HTR-8/SVneo (cell line): ENCODE measurements around the gene HCN2.
A peak's percentile ranks its signal among the peaks of the same experiment; 100 is the strongest.
"Not testable (repeated sequence)": the region's sequence is repeated elsewhere in the genome, so short reads cannot be mapped to it uniquely, and the experiment has no call there.

ENCODE experiments used
- DNase-seq: peaks from one replicate; pipeline ENCODE4 v3.0.0; 2011; ENCODE audit warnings: low spot score, mixed read lengths; ENCODE audit not compliant: insufficient read length
- FAIRE-seq: peaks from 2 replicates; lab custom pipeline; 2011; peaks lifted over from hg19 to GRCh38; lab: Jason Lieb, UNC

The HCN2 gene

DNA sequence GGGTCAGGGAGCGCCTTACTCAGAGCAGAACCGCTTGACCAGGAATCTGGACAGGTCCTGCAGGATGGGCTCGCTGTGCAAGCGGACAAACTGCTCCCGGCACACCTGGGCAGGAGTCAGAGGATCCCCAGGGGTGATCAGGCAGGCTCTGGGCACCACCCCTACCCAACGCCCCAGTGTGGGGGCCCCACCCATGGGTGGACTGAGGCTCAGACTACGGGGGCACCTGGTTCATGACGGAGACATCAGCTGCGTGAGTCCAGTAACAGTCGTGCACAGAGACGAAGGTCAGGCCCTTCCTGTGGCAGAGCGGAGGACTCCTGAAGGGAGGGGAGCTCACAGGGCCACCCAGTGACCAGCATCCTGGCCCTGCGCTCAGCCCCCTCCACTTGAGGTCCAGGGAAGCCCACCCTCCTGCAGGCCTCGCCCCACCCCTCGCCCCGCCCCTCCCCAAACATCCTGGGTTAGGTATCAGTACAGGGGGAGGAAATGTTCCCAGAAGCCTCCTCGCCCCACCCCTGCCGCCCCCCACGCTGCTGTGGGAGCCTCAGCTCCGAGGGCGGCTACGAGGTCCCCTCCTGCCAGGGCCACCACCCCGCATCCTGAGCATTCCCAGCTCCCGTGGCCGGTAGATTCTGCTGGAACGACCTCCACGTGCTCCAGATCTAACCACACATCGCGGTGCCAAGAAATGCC is 28.0 kb downstream of the HCN2 start:
- DNase-seq, result no peak
- FAIRE-seq, result no peak

DNA sequence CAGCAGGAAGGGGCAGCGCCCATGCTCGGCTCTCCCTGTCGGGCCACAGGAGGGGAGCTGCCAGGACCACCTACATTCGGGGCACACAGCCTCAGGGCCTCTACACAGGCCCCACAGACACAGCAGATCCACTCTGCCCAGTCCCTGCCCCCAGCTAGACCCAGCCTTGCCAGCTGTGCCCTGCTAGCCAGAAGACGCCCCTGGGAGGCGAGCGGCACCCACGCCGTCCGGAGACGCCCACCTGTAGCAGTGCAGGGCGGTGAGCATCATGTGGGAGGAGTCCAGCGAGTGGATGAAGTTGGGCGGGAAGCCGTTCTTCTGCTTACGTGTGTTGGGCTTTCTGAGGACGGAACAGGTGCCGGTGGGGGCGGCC is 28.6 kb downstream of the HCN2 start:
- FAIRE-seq (no peak), DNase-seq (no peak)

DNA sequence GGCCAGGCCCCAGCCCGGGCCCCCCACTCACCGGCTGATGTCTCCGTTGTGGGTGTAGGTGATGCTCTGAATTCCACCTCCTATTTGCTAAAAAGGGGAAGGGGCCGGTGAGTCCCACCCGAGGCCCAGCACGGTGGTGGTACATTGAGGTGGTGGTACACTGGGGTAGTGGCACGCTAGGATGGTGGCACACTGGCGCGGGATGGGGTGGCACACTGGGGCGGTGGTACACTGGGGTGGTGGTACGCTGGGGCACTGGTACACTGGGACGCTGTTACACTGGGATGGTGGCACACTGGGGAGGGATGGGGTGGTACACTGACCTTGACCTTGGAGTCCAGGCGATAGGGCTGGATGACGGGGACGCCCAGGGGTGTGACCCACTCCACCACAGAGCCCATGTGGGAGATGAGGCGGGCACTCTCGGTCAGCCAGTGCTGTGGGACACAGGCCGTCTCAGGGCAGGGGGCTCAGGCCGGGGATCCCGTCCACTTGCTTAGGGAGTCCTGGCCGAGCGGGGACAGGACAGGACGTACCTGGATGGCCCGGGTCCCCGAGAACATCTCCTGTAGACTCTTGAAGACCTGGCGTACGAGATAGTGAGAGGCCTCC is 29.1 kb downstream of the HCN2 start:
- FAIRE-seq (no peak), DNase-seq (no peak)

DNA sequence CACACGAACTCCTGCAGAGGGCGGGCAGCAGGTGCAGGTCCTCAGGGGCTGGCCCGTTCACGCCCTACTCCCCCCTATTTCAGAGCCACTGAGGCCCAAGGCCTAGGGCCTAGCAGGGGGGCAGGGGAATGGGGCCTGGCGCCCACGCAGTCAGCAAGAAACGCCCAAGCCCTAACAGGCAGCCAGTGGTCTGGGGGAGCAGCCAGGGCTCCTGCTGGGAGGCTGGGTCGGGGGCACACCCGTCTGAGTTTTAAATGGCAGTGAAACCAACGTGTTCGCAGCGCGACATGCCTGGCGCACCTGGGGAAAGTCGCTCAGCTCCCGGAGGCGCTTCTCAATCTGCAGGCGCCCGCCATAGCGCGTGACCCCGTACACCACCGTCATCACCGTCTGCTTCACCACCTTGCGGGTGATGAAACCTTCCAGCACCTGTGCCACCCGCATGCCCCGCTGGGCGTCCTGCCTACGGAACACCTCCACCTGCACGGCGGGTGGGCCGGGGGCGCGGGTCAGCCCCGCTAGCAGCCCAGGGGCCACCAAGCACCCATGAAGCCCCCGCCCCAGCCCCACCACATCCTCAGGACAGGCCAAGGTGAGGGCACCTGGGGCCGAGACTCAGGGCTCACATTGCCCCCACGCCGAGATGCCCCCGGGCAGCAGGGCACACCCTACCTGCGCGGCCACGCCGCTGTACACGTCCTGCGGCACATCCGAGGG is 29.8 kb downstream of the HCN2 start:
- DNase-seq (no peak), FAIRE-seq (no peak)

DNA sequence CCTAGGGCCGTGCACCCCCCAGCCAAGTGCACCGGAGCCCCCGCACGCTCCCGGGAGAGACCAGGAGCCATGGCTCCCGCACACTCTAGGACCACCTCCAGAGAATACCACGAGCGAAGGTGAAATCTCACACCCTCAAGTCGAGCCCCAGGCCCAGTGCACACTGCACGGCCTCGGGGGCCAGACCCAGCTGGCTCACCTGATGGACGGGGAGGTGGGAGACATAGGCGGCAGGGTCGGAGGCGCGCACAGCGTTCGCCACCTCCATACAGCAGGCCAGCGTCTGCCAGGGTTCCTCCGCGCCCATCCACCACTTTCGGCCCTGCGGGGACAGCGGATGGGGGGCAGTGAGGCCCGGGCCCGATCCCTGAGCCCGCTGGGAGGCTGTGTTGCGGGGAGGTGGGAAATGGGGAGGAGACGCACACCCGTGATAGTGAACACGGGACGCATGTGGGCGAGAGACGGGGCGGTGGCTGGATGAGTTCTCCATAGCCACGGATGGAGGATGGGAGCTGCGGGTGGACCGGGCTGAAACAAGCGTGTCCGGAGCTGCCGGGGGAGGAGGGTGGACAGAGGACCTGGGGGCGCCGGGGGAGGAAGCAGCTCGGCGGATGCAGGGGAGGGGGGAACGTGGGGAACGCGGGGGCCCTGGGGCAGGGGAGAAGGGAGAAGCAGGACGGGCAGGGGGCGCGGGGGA is 30.6 kb downstream of the HCN2 start:
- FAIRE-seq, result no peak
- DNase-seq, result no peak

DNA sequence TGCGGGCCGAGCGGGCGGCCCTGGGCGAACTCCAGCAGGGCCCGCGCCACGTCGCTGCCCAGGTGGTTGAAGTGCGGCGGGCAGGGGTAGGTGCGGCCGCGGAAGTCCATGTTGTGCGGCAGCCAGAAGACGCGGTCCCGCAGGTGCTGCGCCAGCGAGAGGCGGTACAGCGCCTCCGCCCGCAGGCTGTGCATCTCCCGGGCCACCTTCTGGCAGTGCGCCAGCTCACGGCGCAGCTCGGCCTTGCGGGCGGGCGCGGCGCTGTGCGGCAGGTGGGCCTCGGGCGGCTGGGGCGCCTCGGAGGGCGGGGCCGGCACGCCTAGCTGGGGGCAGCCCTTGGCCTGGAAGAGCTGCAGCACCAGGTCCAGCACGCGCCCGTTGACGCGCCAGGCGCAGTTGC is 31.5 kb downstream of the HCN2 start:
- FAIRE-seq, DNase-seq: not testable (repeated sequence)

DNA sequence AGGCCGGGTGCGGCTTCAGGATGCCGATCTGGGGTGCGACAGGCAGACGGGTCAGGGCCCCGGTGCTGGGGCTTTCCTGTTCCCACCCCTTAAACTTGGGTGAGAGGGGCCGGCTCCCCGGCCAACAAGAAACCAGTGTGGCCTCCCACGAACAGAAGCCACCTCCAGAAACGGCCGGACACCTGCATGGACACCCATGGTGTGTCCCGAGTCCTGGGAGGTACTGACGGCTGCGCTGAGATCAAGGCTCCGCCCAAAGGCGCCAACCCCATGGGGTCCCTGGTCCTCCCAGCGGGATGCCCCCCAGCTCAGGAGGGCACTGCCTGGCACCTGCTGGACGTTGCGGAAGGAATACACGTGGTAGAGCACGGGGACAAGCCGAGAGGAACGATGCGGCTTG is 32.1 kb downstream of the HCN2 start:
- FAIRE-seq (no peak), DNase-seq (no peak)

DNA sequence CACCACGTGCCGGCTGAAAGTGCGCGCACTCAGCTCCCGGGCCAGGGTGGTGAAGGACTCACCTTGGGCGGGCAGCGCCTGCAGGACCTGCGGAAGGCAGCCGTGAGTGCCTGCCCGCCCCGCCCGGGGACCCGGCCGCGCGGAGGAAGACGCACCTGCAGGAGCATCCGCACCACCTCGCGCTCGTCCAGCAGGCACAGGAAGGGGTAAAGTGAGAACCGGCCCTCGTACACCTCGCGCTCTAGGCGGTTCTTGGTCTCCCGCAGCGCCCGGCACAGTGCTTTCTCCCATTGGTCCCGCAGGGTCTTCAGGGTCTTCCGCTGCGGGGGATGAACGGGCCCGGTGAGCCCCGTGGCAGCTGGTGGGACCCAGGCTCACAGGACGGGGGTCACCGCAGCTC is 33.0 kb downstream of the HCN2 start:
- DNase-seq (no peak), FAIRE-seq (no peak)

DNA sequence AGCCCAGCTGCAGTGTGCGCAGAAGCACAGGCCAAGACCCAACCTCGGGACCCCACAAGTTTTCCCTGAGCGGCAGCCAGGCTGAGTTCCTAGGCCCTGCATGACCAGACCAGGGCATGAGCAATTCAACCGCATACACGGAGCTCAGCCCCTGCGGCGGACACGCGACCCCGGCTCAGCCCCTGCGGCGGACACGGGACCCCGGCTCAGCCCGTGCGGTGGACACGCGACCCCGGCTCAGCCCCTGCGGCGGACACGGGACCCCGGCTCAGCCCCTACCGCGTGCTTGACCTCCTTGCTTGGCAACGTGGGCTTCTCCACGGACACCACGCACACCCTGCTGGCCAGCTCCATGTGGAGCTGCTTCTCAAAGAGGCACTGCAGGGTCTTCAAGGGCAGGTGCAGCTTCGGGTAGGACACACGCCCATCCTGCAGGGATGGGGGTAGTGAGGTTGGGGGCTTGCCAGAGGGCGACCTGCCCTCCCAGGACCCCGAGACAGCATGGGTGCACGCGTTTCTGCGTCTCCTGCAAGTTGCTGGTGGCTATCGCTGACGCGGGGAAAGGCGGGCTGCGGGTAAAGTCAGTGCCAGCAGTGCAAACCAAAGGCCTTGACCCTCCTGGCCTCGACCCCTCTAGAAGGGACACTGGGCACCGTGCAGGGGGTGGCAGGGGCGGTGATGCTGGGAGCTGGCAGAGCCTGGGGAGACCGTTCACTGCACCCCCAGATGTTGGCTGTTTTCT is 33.7 kb downstream of the HCN2 start:
- FAIRE-seq, result no peak
- DNase-seq, result no peak

DNA sequence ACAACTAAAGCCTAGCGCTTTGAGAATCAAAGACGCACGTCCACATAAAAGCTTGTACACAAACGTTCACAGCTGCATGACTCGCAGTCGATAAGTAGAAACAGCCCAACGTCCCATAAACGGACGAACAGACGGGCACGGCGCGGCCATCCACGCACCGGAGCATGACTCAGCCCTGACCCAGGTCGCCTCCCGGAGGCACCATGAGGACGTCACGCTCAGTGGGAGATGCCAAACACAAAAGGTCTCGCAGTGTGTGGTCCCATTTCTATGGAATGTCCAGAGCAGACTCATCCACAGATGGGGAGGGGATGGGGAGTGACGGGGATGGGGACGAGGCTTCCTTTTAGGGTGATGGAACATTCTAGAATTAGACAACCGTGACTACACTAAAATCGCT is 34.3 kb downstream of the HCN2 start:
- FAIRE-seq (no peak), DNase-seq (no peak)

DNA sequence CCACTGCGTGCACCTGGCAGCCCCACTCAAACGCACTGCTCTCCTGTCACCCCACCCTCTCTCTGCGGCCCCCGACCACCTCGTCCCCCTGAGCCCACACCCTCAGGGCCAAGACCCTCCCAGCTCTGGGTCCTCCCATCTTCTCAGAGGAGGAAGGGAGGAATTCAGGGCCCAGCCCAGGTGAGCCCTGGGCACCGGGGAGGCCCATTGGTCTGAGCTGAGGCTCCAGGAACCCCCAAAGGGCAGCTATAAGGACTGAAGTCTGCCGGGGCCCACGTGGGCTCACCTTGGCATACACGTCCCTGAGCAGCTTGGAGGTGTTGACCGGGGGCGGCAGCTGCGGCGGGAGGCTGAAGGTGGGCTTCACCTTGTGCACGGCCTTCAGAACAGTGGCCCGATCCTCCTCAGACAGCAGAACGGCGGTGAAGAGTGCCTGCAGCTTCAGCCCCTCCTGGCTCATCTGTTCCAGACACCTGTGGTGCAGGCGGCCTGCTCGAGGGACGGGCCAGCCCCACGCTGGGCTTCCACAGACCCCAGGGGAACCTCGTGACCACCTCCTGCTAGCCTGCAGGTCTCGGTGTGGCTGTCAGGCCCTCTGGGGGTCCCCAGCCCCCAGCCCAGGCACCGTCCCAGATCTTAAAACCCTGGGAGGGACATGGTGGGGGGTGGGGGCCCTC is 34.9 kb downstream of the HCN2 start:
- FAIRE-seq, result no peak
- no peak for DNase-seq

DNA sequence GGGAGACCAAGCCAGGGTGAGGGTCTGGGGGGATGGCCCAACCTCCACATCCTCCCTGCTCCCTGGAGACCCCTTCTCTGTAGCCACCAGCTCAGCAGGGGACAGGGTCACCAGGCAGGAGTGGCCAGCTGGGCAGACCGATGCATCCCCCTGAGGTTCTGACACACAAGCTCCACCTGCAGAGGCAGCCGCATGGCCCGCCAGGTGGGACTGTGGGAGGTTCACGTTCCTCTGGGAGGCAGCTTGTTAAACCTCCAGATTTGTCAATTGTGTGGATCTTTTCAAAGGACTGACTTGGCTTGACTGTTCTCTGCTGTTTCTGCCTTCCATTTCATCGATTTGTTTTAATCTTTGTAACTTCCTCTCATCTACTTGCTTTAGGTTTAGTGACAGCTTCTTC is 35.6 kb downstream of the HCN2 start:
- no peak for FAIRE-seq
- DNase-seq, result no peak

DNA sequence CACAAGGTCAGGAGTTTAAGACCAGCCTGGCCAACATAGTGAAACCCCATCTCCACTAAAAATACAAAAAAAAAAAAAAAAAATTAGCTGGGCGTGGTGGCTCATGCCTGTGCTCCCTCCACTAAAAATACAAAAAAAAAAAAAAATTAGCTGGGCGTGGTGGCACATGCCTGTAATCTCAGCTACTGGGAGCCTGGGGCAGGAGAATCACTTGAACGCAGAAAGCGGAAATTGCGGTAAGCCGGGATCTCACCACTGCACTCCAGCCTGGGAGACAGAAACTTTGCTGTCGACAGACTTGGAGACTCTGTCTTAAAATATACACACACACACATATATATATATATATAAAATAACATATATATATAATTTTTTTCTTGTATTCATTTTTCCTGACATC is 36.9 kb downstream of the HCN2 start:
- FAIRE-seq, DNase-seq: not testable (repeated sequence)

DNA sequence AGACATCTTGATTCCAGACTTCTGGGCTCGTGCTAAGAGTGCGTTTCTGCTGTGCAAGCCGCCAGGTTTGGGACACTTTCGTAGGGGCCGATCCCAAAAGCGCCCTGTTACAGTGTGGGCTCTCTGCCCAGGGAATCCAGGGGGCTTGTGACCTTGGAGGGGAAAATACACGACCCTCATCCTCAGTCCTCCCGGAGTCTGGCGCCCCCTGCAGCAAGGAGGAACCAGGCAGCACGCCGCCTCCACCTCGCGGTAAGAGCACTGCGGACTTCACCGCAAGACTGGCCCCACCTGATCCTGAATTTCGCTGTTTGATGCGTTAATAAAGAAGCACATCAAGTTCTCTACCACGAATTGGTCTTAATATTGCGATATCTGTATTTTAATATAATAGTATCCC is 38.5 kb downstream of the HCN2 start:
- DNase-seq, result no peak
- no peak for FAIRE-seq

DNA sequence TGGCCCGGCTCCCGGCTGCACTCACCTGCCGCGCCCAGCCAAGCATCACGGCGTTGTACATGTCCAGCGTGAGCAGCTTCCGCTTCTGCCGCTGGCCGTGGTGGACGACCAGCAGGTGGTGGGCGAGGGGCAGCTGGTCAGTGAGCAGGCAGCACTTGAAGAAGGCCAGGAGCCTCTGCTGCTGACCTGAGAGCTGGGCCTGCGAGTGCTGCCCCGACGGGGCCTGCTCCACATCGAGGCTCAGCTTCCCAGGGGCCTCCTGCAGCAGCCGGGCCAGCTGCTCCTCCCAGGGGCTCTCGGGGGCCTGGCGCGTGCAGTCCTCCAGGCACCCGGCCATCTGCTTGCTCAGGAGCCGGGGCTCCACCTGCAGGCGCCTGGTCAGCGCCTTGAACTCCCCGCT is 39.8 kb downstream of the HCN2 start:
- DNase-seq, result not testable (repeated sequence)
- FAIRE-seq, result peak; percentile 63

DNA sequence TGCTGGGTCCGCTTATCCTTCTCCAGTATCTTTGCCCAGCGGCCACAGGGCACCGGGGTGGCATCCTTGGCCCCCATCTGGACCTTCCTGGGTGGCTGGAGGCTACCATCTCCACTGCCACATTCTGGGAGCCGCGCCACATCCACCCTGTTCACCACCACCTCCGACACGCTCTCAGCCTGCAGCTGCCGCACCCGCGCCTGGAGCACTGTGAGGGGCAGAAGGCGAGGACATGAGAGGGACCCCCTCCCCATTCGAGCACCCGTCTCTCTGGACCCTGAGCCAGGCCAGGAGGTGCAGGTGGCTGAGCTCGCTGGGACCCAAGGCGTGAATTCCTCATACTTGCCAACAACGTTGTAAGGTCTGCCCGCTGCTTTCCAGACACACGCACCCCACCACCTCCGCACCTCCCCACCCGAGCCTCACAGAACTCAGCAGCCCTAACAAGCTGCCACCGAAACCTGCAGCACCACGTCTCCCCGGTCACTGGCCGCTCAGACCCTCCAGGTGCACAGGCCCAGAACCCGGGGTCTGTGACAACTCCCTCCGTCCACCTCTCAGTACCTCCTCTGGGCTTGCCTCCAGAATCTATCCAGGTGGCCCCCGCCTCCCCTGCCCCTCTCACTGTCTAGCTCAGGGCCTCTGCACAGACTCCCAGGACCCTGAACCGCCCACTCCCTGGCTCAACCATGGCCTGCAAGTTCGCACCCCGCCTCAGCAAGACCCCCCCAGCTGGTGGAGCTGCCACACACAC is 40.5 kb downstream of the HCN2 start:
- DNase-seq, result no peak
- FAIRE-seq, result no peak

DNA sequence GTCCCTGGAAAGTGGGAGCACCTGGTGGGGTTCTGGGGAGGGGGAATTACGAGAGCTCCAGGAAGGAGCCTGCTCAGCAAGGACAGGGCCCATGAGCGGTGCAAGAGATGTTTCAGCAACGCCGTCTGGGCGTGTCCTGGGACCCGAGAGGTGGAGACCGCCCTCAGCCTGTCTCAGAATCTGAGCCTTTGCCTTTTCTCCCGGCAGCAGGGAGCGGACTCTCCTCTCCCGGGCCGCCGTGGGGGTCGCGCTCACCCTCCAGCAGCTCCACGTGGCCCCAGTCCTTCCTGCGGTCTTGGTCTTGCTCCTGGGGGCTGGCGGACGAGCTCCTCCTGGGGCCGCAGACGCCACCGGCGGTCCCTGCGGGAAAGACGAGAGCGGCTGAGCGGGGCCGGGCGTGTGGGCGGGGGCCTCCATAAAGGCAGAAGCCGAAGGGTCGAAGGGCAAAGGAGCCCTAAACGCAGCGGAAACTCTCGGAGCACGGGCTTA is 42.9 kb downstream of the HCN2 start:
- DNase-seq, result peak; percentile 51
- FAIRE-seq, result no peak

DNA sequence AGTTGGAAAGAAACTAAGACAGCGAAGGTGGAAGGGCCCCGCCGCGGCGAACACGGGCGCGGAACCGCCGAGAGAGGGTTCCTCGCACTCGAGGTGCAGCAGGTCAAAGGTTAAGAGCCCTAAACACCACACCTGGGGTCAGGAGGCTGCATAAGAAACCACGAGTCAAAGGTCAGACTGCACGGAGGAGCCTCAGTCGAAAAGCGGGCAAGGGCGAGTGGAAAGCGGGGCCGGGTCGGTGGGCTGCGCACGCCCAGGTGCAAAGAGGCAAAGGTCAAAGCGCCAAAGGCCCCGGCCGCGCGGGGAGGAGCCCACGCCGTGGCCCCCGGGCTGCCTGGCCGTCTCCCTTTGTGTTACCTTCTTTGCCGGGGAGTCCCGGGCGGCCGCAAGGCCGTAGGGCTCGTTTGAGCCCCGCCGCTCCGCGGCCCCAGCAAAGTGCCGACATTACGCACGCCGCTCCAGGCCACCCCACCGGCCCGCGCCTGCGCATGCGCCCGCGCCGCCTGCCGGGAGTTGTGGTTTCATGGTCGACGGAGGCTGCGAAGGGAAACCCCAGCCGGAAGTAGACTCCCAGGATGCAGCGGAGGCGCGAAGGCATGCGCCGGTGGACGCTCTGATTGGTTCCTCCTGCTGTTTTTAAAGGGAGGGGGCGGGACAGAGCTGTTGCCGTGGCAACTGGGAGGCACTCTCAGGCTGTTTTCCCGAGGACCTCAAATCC is 43.5 kb downstream of the HCN2 start, which contains the start of gene POLRMT:
POLRMT (minus strand) TSS at position 470 of the 718 bp plus-strand sequence; CDS start at position 445, 25 bp downstream.
- peak; percentile 63 for FAIRE-seq
- peak; percentile 100 for DNase-seq
